AG04449 (cell line): Measurements from ENCODE around the gene KCTD13.

Experiments used
- CTCF ChIA-PET: fragments of 350-600 bp; formaldehyde crosslinking; extraction: SDS; loops from one replicate; lab custom pipeline; 2021; ENCODE audit warnings: antibody characterized with exemption; lab: Yijun Ruan, JAX
- POLR2A ChIA-PET: fragments of 400-600, 350-600 bp; formaldehyde crosslinking; extraction: SDS; loops from one replicate; lab custom pipeline; 2020; ENCODE audit warnings: antibody characterized with exemption, inconsistent platforms; lab: Yijun Ruan, JAX
- DNase-seq: peaks from one replicate; pipeline ENCODE4 v3.0.0-alpha.2; 2010; ENCODE audit warnings: low read depth, low spot score
- H3K4me3 ChIP-seq: 2 replicates; pipeline ENCODE4 v1.5.1; 2011; ENCODE audit warnings: low read depth, mild to moderate bottlenecking, control low read depth, low read length
- CTCF ChIP-seq: IDR thresholded peaks from one replicate; pipeline ENCODE4 v1.5.1; 2011; ENCODE audit warnings: mild to moderate bottlenecking, moderate library complexity, low read length, control low read depth, inconsistent platforms; ENCODE audit not compliant: insufficient read depth; ENCODE audit errors: missing control alignments

KCTD13 gene

GRCh38 chr16:29972500-29972899 is 46.5 kb upstream of the KCTD13 start:
- POLR2A ChIA-PET = interaction anchor here (1.0 to 3.2 kb wide), 4 partner anchors 10 to 46 kb away, joined by 3 to 18 read pairs (median 14); partner anchors contain the start of genes HIRIP3, KCTD13 and TMEM219

GRCh38 chr16:29971304-29971703 is 45.3 kb upstream of the KCTD13 start:
- no peak for TF ChIP-seq CTCF
- ChIA-PET POLR2A (no interaction called here), CTCF (interaction anchor here (1.4 to 4.2 kb wide), 2 partner anchors 9 to 11 kb away, joined by 3 to 27 read pairs; partner anchors contain the start of gene TMEM219)
- no peak overlapping the region for H3K4me3 ChIP-seq
- no peak for DNase-seq

More at GRCh38 chr16:29972500-29972899, 46.5 kb upstream of the KCTD13 start:
- TF ChIP-seq CTCF = no peak
- DNase-seq = no peak
- CTCF ChIA-PET = interaction anchor here (0.7 to 4.2 kb wide), 7 partner anchors 11 to 165 kb away, joined by 3 to 27 read pairs (median 6); partner anchors contain the start of genes KCTD13, PAGR1 and TMEM219
- no peak overlapping the region for H3K4me3 ChIP-seq

- no peak for DNase-seq
- no peak overlapping the region for H3K4me3 ChIP-seq
- POLR2A ChIA-PET = no interaction called here
- CTCF ChIA-PET = no interaction called here
- no peak for TF ChIP-seq CTCF
These were observed 42.2 kb upstream of the KCTD13 start for GRCh38 chr16:29968205-29968604.

- CTCF ChIA-PET = interaction anchor here (0.7 to 2.3 kb wide), 5 partner anchors 9 to 115 kb away, joined by 3 to 27 read pairs (median 5); partner anchors contain the start of gene TAOK2
- no peak for TF ChIP-seq CTCF
These were observed 37.2 kb upstream of the KCTD13 start for GRCh38 chr16:29963021-29963743.

GRCh38 chr16:29962344-29962994 is 36.4 kb upstream of the KCTD13 start:
- POLR2A ChIA-PET = interaction anchor here (0.5 to 2.7 kb wide), 6 partner anchors 10 to 115 kb away, joined by 3 to 21 read pairs (median 8); partner anchors contain the start of genes CDIPT, KCTD13 and TAOK2
- no peak for TF ChIP-seq CTCF
- no peak for DNase-seq
- CTCF ChIA-PET = interaction anchor here (0.7 to 3.5 kb wide), 11 partner anchors 9 to 114 kb away, joined by 3 to 27 read pairs (median 5); partner anchors contain the start of genes TAOK2 and TLCD3B
- peak overlapping the region; percentile 79 for H3K4me3 ChIP-seq

More at GRCh38 chr16:29963021-29963743, 37.2 kb upstream of the KCTD13 start:
- H3K4me3 ChIP-seq = peak overlapping the region; percentile 79
- POLR2A ChIA-PET = interaction anchor here (0.5 to 2.2 kb wide), 2 partner anchors 10 to 47 kb away, joined by 5 to 17 read pairs; partner anchors contain the start of gene TAOK2
- DNase-seq = no peak
